H9 (cell line): Measurements from ENCODE around the gene NUP210L. TPM values are rescaled to one million over a fixed set of nuclear protein-coding genes. Genes with fewer than 3 reads are reported as not detected.

Experiments
- DNase-seq: peaks from one replicate; pipeline ENCODE4 v3.0.0-alpha.2; 2017
- H2AFZ ChIP-seq: one replicate; pipeline ENCODE4 v1.6.1; 2013; ENCODE audit warnings: mild to moderate bottlenecking, low read length, control low read depth, moderate library complexity
- H2AK5ac ChIP-seq: 2 replicates; pipeline ENCODE4 v1.6.1; 2013; ENCODE audit warnings: low read length, control low read depth, mixed read lengths; ENCODE audit not compliant: insufficient read length
- H2BK120ac ChIP-seq: one replicate; pipeline ENCODE4 v1.6.1; 2013; ENCODE audit warnings: low read depth, mild to moderate bottlenecking, low read length, control low read depth, inconsistent platforms; ENCODE audit not compliant: poor library complexity, severe bottlenecking
- H2BK12ac ChIP-seq: 2 replicates; pipeline ENCODE4 v1.6.1; 2013; ENCODE audit warnings: low read length, control low read depth, mixed read lengths, low read depth; ENCODE audit not compliant: insufficient read length
- H2BK15ac ChIP-seq: 2 replicates; pipeline ENCODE4 v1.6.1; 2013; ENCODE audit warnings: low read depth, low read length, control low read depth
- H2BK20ac ChIP-seq: one replicate; pipeline ENCODE4 v1.6.1; 2013; ENCODE audit warnings: low read depth, mild to moderate bottlenecking, low read length, control low read depth, inconsistent platforms; ENCODE audit not compliant: poor library complexity, severe bottlenecking
- H2BK5ac ChIP-seq: 2 replicates; pipeline ENCODE4 v1.6.1; 2013; ENCODE audit warnings: low read length, control low read depth, mixed read lengths; ENCODE audit not compliant: insufficient read length
- H3K14ac ChIP-seq: 2 replicates; pipeline ENCODE4 v1.6.1; 2013; ENCODE audit warnings: low read length, control low read depth; ENCODE audit not compliant: insufficient read depth
- H3K18ac ChIP-seq: 2 replicates; pipeline ENCODE4 v1.6.1; 2013; ENCODE audit warnings: low read depth, mild to moderate bottlenecking, mixed read lengths, low read length, control low read depth; ENCODE audit not compliant: insufficient read length
- H3K23ac ChIP-seq: 2 replicates; pipeline ENCODE4 v1.6.1; 2013; ENCODE audit warnings: low read length, control low read depth, mixed read lengths, low read depth; ENCODE audit not compliant: insufficient read length
- H3K23me2 ChIP-seq: 2 replicates; pipeline ENCODE4 v1.6.1; 2013; ENCODE audit warnings: low read depth, mild to moderate bottlenecking, mixed read lengths, low read length, control low read depth; ENCODE audit not compliant: insufficient read length, poor library complexity, severe bottlenecking
- H3K27ac ChIP-seq: 2 replicates; pipeline ENCODE4 v1.5.1; 2013; ENCODE audit warnings: low read length, control low read depth, mixed read lengths, low read depth; ENCODE audit not compliant: insufficient read length
- H3K27me3 ChIP-seq: 2 replicates; pipeline ENCODE4 v1.6.1; 2013; ENCODE audit warnings: low read length, control low read depth, inconsistent platforms; ENCODE audit not compliant: insufficient read depth
- H3K4ac ChIP-seq: 2 replicates; pipeline ENCODE4 v1.6.1; 2013; ENCODE audit warnings: low read depth, mild to moderate bottlenecking, control low read depth, inconsistent platforms, low read length, moderate library complexity
- H3K4me1 ChIP-seq: 2 replicates; pipeline ENCODE4 v1.6.1; 2013; ENCODE audit warnings: low read length, control low read depth, inconsistent platforms; ENCODE audit not compliant: insufficient read depth
- H3K4me2 ChIP-seq: 2 replicates; pipeline ENCODE4 v1.6.1; 2013; ENCODE audit warnings: low read length, control low read depth, mixed read lengths; ENCODE audit not compliant: insufficient read length, insufficient read depth
- H3K56ac ChIP-seq: 2 replicates; pipeline ENCODE4 v1.6.1; 2013; ENCODE audit warnings: low read depth, mild to moderate bottlenecking, mixed read lengths, low read length, control low read depth; ENCODE audit not compliant: insufficient read length
- H3K79me1 ChIP-seq: 2 replicates; pipeline ENCODE4 v1.6.1; 2013; ENCODE audit warnings: low read depth, mild to moderate bottlenecking, moderate library complexity, low read length, control low read depth, inconsistent platforms; ENCODE audit not compliant: insufficient read depth, poor library complexity, severe bottlenecking
- H3K79me2 ChIP-seq: 2 replicates; pipeline ENCODE4 v1.6.1; 2013; ENCODE audit warnings: low read length, control low read depth, inconsistent platforms; ENCODE audit not compliant: insufficient read depth
- H3K9ac ChIP-seq: 2 replicates; pipeline ENCODE4 v1.6.1; 2013; ENCODE audit warnings: low read length, control low read depth, mixed read lengths; ENCODE audit not compliant: insufficient read length; ENCODE audit errors: extremely low read depth
- H3K9me3 ChIP-seq: one replicate; pipeline ENCODE4 v1.6.1; 2013; ENCODE audit warnings: low read depth, low read length, inconsistent platforms; ENCODE audit not compliant: control insufficient read depth
- H3T11ph ChIP-seq: one replicate; pipeline ENCODE4 v1.6.1; 2013; ENCODE audit warnings: mild to moderate bottlenecking, low read length, control low read depth, inconsistent platforms
- H4K20me1 ChIP-seq: one replicate; pipeline ENCODE4 v1.6.1; 2013; ENCODE audit not compliant: control insufficient read depth, insufficient read length, insufficient read depth
- H4K5ac ChIP-seq: 2 replicates; pipeline ENCODE4 v1.6.1; 2013; ENCODE audit warnings: low read depth, mild to moderate bottlenecking, mixed read lengths, low read length, control low read depth; ENCODE audit not compliant: insufficient read length
- H4K8ac ChIP-seq: replicated peaks from 2 replicates; pipeline ENCODE4 v1.6.1; 2013; ENCODE audit warnings: low read length, control low read depth, mixed read lengths, low read depth; ENCODE audit not compliant: insufficient read length
- H4K91ac ChIP-seq: 2 replicates; pipeline ENCODE4 v1.6.1; 2013; ENCODE audit warnings: low read depth, mild to moderate bottlenecking, moderate library complexity, mixed read lengths, low read length, control low read depth; ENCODE audit not compliant: insufficient read length
- H3K27ac Mint-ChIP-seq, 3 experiments: 2 replicates in 2 of 3; 3 replicates in 1 of 3; pipeline ENCODE4 v1.8.0; 2020 to 2021; ENCODE audit warnings: mixed read lengths in 3 of 3, mild to moderate bottlenecking in 1 of 3, moderate library complexity in 1 of 3
- H3K27me3 Mint-ChIP-seq: 2 replicates; pipeline ENCODE4 v1.8.0; 2021; ENCODE audit warnings: low read depth, mild to moderate bottlenecking, moderate library complexity, mixed read lengths
- H3K36me3 Mint-ChIP-seq, 3 experiments: 2 replicates in 2 of 3; 3 replicates in 1 of 3; pipeline ENCODE4 v1.8.0; 2020 to 2021; ENCODE audit warnings: low read depth in 3 of 3, mixed read lengths in 3 of 3; ENCODE audit not compliant: insufficient read depth in 1 of 3
- H3K4me1 Mint-ChIP-seq, 2 experiments: 2 replicates each; pipeline ENCODE4 v1.8.0; 2020; ENCODE audit warnings: mixed read lengths in 2 of 2
- H3K4me3 Mint-ChIP-seq, 2 experiments: 2 replicates in 1 of 2; 3 replicates in 1 of 2; pipeline ENCODE4 v1.8.0; 2020 to 2021; ENCODE audit warnings: mild to moderate bottlenecking in 2 of 2, mixed read lengths in 2 of 2, moderate library complexity in 1 of 2
- H3K9me3 Mint-ChIP-seq, 2 experiments: 2 replicates in 1 of 2; 3 replicates in 1 of 2; pipeline ENCODE4 v1.8.0; 2020; ENCODE audit warnings: mild to moderate bottlenecking in 2 of 2, mixed read lengths in 2 of 2, moderate library complexity in 1 of 2
- CTCF ChIP-seq: fragments of 200-600 bp; sonication (generic); conservative IDR thresholded peaks from 3 replicates; pipeline ENCODE4 v1.8.0; 2021; ENCODE audit warnings: antibody characterized with exemption, mild to moderate bottlenecking
- WGBS: extraction: QIAGEN DNeasy Blood & Tissue Kit; methylation state at CpG from one replicate; pipeline ENCODE4 v1.1.7; 2013; ENCODE audit warnings: missing lambda C conversion rate, low lambda C conversion rate, mixed read lengths; ENCODE audit not compliant: insufficient read length; ENCODE audit errors: extremely low coverage; 5-methylcytosine and 5-hydroxymethylcytosine counted together
- total RNA-seq: library from RNA; stranded (reverse); gene quantifications from 2 replicates; pipeline ENCODE4 v1.2.1, GENCODE V29; 2021

The NUP210L gene
- total RNA-seq, 1 experiment from 2014 or later, result 0.04 TPM

DNA sequence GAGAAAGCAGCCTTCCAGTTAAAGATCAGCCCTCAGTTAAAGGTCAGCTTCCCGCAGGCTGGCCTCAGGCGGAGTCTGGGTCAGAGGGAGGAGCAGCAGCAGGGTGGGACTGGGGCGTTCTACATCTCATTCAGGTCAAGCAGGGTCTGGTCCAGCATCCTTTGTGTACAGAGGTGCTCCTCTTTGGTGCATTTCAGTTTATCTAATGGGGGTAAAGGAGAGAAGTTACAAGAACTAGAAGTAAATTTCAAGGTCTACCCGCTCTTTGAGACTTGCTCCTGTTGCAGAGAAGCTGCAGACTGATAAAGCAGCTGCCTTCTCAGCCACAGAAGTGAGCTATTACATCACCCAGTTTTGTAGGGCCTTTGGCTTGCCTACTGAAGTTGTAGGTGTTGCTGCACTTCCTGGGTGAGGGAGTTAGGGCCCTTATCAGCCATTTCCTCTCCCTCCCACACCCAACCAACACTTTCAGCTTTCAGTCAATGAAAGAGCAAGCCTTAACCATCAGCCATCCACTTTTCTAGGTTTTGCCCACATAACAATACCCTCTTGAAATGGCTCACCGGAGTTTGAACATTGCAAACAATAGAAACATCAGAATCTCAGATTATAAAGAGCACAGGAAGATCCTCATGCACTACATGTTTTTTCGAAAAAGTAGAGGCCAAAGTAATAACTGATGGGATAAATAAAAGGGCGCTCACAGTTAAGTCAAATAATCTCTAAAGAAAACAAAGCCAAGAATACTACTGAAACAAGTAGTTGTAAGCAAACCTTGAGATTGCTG, 2.8 kb upstream of the NUP210L start:
- Mint-ChIP-seq H3K36me3 (peaks cover 48 to 70% (median 63%) of the 10 kb centered on the region in 3 experiments), H3K9me3 (no peaks in the 10 kb centered on the region), H3K4me1 (peaks cover 12 to 26% of the 10 kb centered on the region in 2 experiments), H3K4me3 (no peak overlapping the region), H3K27me3 (peaks cover 1% of the 10 kb centered on the region; the same call in 1 of the 2 replicates), H3K27ac (peak overlapping the region; percentile 63 to 72 (median 63); a peak in 5 of 7 replicates)
- Histone ChIP-seq H4K5ac (no peak overlapping the region), H3K4me2 (no peak overlapping the region), H3K18ac (no peak overlapping the region), H3K27me3 (no peaks in the 10 kb centered on the region), H3K14ac (no peak overlapping the region), H3K23ac (no peak overlapping the region), H2BK12ac (no peak overlapping the region), H2BK5ac (no peak overlapping the region), H3K56ac (no peak overlapping the region), H2BK120ac (no peak overlapping the region), H2AK5ac (no peak overlapping the region), H3T11ph (no peak overlapping the region), H2BK15ac (peak overlapping the region; percentile 53; the same call in 1 of the 2 replicates), H4K91ac (no peak overlapping the region), H3K27ac (no peak overlapping the region), H3K79me2 (no peaks in the 10 kb centered on the region), H2AFZ (no peak overlapping the region), H4K8ac (no peak overlapping the region), H3K4me1 (no peaks in the 10 kb centered on the region), H3K23me2 (no peaks in the 10 kb centered on the region), H2BK20ac (no peak overlapping the region), H3K9ac (no peak overlapping the region), H3K4ac (no peak overlapping the region), H3K9me3 (no peaks in the 10 kb centered on the region), H4K20me1 (no peaks in the 10 kb centered on the region), H3K79me1 (no peaks in the 10 kb centered on the region)
- no peak for DNase-seq
- no CpG with 5 or more reads among the region's 7 CpGs for WGBS
- no peak for TF ChIP-seq CTCF
